IPS-NIHi11 (cell line): ENCODE measurements around the gene CYTL1.
"Not testable (repeated sequence)": the region's sequence is repeated elsewhere in the genome, so short reads cannot be mapped to it uniquely, and the experiment has no call there.

ENCODE experiments used
- DNase-seq: peaks from one replicate; pipeline ENCODE4 v3.0.0; 2012; ENCODE audit warnings: mixed read lengths, low spot score

Gene CYTL1, protein sequence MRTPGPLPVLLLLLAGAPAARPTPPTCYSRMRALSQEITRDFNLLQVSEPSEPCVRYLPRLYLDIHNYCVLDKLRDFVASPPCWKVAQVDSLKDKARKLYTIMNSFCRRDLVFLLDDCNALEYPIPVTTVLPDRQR

DNA sequence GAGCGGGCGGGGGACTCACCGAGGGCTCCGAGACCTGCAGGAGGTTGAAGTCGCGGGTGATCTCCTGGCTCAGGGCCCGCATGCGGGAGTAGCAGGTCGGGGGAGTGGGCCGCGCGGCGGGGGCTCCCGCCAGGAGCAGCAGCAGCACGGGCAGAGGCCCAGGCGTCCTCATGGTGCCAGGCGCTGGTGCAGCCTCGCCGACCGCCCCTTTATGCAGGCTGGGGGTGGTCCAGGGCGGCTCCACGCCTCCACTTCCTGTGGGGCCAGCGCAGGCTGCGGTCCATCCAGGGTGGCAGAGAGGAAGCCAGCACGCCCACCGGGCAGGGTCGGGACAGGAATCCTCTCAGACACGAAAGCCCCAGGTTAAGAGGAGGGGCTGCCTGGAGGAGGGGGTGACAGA, at the start of gene CYTL1:
CYTL1 (minus strand) TSS at position 185 of the 400 bp plus-strand sequence; CDS start at position 172, 13 bp downstream.
- peak; percentile 56 for DNase-seq

- DNase-seq = no peak
Observed at GRCh38 chr4:5067908-5068307, 48.6 kb upstream of the CYTL1 start.

- not testable (repeated sequence) for DNase-seq
Observed at GRCh38 chr4:5066968-5067367, 47.7 kb upstream of the CYTL1 start.

- DNase-seq = no peak
Observed at GRCh38 chr4:5066101-5066500, 46.8 kb upstream of the CYTL1 start.

GRCh38 chr4:5055411-5055810, 36.2 kb upstream of the CYTL1 start:
- DNase-seq = no peak

- DNase-seq = no peak
Observed at GRCh38 chr4:5054532-5054931, 35.3 kb upstream of the CYTL1 start.

- DNase-seq = no peak
Observed at GRCh38 chr4:5052726-5053425, 33.6 kb upstream of the CYTL1 start.

GRCh38 chr4:5052204-5052702, 33.0 kb upstream of the CYTL1 start:
- no peak for DNase-seq

DNA sequence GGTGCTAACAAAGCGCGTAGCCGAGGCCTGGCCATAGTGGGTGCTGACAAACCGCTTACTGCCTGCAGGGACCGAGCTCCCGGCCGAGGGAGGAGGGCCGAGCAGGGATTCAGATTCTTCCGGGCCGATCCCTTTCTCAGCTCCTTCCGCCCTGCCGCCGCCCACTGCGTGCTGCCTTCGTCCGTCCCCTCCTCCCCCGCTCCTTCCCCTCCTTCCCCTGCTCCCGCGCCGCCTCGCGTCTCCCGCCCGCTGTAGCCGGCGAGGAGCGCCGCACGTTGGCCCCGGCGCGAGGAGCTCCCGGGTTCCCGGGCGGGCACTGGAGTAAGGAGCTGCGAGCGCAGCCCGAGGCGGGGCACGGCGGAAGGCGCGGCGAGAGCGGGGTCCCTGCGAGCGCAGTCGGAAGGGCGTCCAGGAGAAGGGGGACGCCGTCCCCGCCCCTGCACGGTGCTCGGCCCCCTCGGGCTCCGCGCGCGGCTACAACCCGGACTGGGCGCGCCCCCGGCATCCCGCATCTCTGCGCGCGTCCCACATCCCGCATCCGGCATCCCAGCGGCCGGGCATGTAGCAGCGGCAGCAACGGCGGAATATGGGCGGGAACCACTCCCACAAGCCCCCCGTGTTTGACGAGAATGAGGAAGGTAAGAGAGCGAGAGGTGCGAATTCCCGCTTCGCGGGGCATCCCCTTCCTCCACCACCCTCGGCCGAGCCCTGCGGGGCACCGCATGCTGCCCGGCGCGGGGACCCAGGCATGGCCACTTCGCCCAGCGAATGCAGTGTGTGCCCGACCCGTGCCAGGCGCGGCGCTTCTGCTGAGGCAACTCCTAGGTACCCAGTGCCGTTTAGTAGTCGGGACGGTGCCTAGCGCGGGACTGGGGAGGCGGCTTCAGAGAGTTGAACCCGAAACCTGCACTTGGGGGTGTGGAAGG, 32.3 kb upstream of the CYTL1 start, which contains the start of gene STK32B:
STK32B (plus strand) TSS at position 203 of the 926 bp plus-strand sequence.
- peak; percentile 82 for DNase-seq

DNA sequence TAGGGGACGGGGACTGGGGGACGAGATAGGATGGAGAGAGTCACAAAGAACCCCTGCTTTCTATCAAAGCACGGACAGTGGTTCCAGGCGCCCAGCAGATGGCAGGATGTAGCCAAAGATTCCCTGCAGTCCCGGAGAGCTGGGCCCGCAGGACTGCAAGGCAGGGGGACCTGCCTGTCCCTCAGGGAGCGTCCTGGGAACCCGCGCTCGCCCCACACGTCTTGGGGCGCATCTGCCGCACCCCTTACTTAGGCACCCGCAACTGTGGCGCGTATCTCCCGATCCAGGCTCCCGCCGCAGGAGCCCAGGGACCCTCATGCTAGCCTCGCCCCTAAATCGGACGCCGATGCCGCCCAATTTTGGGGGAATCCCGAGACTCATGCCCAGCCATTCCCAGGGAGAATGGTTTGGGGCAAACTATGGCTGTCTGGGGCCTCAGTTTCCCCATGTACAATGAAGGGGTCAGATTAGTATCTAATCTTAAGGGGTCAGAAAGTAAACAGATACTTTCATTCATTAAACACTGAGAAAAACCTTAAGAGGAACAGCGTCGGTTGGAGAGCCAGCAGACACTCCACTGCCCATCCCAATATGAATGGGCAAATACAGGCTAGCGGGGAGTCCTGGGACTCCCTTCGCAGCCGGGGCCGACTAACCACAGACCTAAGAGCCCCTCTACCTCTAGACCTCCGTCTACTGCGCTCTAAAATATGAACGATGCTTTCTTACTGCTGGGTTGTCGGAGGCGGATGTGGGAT, 31.4 kb upstream of the CYTL1 start:
- peak; percentile 89 for DNase-seq

GRCh38 chr4:5048721-5049120, 29.5 kb upstream of the CYTL1 start:
- no peak for DNase-seq

DNA sequence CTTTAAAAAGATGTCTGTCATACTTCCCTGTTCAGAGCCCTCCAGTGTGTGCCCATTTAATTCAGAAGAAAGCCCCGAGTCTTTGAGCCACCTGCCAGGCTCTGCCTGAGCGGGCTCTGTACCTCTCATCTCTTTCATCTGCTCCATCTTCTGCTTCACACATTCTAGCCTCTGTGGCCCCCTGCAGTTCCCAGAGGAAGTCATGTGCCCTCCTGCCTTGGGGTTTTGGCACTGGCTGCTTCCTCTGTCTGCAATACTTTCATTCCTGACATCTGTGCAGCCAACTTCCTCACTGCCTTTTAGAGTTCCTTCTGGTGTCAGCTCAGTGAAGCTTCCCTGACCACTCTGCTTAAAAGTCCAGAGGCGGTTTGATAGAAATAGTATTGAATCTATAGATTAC, 25.8 kb upstream of the CYTL1 start:
- no peak for DNase-seq

- no peak for DNase-seq
Observed at GRCh38 chr4:5044341-5044740, 25.1 kb upstream of the CYTL1 start.

DNA sequence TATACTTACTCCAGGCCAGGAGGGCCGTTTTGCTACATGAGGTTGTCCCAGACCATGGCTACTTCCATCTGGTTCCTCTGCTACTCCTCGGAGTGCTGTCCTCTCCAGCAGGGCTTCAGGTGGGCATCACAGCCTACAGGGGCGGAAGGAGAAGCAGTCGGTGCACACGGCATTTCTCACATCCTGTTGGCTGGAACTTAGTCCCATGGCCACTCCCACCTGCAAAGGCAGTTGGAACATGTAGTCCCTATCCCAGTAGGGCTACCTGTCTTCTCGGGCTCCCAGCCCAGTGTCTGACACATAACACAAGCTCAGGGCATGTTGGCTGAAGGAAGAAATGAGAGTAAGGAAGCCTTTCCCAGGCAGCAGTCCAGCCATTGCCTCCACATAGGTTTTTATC, 24.3 kb upstream of the CYTL1 start:
- DNase-seq = peak; percentile 52

- no peak for DNase-seq
Observed at GRCh38 chr4:5041699-5042098, 22.4 kb upstream of the CYTL1 start.

GRCh38 chr4:5040856-5041620, 21.8 kb upstream of the CYTL1 start:
- DNase-seq = no peak

DNA sequence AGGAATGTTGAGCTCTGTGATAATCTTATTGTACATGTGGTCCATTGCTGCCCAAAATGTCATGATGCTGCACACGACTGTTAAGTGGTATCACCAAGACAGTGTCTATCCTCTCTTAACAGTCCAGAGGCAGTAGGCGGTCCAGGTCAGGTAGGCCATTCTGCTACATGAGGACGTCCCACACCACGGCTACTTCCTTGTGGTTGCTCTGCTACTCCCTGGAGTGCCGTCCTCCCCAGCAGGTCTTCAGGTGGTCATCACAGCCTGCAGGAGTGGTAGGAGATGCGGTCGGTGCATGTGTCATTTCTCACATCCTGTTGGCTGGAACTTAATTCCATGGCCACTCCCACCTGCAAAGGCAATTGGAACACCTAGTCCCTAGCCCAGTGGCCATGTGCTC, 20.5 kb upstream of the CYTL1 start:
- DNase-seq = no peak

- DNase-seq = no peak
Observed at GRCh38 chr4:5037553-5038551, 18.6 kb upstream of the CYTL1 start.

GRCh38 chr4:5036239-5036638, 17.0 kb upstream of the CYTL1 start:
- DNase-seq = no peak

- no peak for DNase-seq
Observed at GRCh38 chr4:5034206-5034605, 14.9 kb upstream of the CYTL1 start.
